CD4-positive, alpha-beta T cell treated with Interferon gamma for 1 hour (primary cell): ENCODE measurements around the gene MX2.

Source experiments
- DNase-seq: peaks from one replicate; pipeline ENCODE4 v3.0.0-alpha.2; 2020

The MX2 gene

DNA sequence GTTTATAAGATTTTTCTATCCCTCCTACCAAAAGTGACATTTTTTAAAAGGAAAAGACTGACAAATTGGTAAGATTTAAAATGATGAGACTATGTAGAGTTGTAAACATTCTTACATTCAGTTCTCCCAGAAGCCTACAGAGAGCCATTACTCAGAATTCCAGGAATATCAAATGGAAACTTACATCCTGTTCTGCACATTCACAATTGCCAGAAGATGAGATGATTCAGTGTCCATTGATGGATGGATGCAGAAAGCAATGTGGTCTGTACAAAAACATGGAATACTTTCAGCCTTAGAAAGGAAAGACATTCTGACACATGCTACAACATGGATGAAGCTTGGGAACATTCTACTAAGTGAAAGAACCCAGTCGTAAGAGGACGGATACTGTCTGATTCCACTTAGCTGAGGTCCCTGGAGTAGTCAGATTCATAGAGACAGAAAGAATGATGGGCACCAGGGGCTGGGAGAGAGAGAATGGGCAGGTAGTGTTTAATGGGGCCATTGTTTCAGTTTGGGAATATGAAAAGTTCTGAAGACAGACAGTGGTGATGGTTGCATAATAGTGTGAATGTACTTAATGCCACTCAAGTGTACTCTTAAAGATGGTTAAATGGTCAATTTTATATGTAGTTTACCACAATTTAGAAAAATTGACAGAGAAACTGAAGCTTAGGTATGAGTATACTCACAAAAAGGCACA is 80.8 kb downstream of the MX2 start:
- no peak for DNase-seq

DNA sequence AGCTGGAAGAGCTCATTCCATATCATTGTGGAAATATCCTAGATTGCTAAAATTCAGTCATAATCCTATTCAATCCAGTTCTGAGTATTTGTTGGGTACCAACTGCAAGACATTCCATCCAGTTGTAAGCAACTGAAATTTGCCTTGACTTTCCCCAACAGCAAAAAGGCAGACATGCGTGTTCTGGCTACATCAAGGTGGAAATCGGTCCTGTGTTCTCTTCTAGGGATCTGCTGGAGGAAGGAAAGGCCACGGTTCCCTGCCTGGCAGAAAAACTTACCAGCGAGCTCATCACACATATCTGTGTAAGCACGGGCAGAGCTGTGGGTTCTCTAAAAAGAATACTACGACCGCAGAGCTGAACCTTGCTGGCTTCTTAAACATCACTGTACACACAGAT is 81.7 kb downstream of the MX2 start:
- no peak for DNase-seq

DNA sequence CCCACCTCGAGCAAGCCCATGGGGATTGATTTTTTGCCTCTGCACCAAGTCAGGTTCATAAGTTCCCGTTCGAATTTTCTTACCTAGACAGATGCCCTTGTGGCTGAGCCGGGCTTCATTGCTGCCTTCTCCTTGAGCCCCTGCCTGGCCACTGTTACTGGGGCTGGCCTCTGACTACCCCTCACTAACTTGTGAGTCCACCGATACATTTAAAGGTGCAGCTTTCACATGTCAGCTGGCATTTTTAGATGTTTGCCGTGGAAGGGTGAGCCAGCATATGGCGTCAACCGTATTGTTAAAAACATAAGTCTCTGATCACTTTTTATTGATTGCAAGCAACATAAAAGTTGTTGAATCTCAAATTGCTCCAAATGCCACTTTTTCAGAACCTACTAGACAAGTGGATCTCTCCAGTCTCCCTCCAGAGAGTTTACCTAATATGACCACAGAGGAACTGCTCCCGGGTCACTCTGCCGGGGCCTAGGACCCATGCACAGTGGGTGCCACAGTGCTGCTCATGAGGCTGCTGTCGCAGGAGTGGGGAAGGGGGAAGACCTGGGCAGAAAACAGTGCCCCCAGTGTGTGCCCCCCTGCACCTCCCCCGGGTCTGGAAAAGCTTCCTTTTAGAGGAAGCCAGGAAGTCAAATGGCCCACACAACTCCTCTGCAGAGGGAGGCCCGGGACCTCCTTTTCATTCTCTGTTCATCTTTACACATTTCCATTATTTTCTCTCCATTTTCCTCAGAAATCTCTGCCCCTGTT is 83.1 kb downstream of the MX2 start:
- no peak for DNase-seq

DNA sequence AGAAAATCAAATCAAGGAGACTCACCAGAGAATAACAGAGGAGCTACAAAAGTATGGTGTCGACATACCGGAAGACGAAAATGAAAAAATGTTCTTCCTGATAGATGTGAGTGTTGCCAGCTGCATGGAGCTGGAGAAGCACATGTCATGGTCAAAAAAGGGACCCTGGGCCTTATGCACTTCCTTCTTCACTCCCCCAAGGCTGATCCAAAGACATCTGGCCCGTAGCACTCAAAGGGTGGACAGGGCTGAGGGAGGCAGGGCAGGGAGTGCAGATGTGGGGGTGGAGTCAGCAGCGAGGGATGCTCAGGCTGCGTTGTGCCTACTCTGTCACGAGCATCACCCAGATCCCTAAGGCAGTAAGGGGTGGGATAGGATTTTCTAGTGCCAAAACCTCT is 83.6 kb downstream of the MX2 start:
- no peak for DNase-seq

DNA sequence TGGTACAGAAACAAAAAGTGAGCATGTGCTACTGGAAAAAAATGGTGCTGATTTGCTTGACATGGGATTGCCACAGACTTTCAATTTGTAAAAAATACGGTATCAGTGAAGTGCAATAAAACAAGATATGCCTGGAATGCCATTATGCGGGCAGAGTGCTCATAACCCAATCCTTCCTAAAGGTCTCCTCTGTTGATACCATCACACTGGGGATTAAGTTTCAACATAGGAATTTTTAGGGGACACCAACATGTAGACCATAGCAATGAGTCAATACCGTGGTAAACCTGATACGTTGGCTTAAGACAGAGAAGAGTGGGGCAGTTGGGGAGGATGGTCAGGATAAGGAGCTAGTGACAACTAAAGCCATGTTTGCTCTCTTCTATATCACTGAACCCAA is 84.8 kb downstream of the MX2 start:
- DNase-seq, result no peak

DNA sequence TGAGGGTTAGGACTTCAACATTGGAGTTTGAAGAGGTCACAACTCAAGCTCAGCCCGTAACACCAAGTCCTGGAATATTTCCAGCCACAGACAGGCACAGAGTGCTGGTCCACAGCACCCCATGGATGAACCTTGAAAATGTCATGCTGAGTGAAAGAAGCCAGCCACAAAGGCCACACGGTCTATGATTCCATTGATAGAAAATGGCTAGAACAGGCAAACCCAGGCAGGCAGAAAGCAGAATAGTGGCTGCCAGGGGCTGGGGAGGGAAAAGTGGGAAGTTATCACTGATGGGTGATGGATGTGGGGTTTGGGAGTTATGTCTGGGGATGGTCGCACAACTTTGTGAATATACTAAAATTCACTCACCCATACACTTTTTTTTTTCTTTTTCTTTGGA is 85.5 kb downstream of the MX2 start:
- DNase-seq, result no peak

DNA sequence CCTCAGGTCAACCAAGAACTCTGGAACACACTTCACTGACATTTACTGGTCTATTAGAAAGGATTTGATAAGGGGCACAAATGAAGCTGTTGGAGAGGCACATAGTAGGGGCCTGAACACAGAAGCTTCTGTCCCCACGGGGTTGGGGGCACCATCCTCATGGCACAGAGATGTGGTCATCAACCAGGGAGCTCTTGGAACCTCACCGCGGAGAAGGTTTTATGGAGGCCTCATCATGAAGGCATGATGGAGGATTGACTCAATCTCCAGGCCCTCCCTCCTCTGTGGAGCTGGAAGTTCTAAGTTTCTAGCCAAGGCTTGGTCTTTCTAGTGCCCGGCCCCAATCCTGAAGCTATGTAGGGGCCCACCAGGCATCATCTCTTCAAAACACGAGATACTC is 87.8 kb downstream of the MX2 start:
- no peak for DNase-seq

DNA sequence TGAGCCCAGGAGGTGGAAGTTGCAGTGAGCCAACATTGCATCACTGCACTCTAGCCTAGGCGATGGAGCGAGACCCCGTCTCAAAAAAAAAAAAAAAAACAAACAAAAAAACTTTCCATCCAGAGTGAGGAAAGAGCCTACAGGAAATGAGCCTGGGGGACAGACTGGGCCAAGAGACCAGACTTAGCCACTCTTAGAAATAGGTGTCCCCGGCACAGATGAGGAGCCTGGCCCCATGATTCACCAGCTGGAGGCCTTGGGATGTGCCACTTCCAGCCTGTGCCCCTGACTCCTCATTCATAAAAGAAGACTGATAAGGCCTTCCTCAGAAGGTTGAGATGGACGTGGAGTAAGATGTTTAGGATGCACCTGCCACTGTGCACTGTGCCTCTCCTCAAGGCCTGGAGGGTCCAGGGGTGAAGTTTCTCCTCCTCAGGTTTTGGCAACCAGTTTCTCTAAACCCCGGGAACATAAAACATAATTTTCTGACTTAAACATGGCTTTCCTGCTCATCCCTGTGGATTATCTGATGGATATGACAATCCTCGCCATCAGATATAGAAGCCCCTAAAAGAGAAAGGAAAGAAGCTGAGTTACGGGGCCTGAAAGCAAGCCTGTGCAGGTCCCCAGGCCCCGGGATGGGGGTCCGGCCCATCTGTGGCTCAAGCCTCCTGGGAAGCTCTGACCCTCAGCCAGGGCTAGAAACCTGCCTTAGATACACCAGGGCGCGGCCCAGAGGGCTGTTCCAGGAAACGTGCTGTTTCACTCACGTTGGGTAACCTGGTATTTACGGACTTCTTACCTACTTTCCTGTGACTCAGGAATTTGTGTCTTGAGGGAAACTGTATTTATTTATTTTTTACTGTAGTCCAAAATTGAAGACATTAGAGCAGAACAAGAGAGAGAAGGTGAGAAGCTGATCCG is 90.2 kb downstream of the MX2 start:
- DNase-seq, result no peak

DNA sequence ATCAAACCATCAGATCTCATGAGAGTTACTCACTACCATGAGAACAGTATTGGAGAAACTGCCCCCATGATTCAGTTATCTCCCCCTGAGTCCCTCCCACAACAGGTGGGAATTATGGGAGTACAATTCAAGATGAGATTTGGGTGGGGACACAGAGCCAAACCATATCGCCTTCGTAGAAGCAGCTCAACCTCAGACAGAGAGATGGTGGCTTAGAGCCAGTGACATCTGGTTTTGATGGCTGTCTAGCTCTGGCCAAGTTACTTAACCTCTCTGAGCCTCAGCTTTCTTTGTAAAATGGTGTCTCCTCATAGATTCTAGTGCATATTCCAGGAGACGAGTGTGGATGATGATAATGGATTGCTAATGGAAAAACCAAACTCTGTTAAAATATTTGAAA is 91.4 kb downstream of the MX2 start:
- no peak for DNase-seq

DNA sequence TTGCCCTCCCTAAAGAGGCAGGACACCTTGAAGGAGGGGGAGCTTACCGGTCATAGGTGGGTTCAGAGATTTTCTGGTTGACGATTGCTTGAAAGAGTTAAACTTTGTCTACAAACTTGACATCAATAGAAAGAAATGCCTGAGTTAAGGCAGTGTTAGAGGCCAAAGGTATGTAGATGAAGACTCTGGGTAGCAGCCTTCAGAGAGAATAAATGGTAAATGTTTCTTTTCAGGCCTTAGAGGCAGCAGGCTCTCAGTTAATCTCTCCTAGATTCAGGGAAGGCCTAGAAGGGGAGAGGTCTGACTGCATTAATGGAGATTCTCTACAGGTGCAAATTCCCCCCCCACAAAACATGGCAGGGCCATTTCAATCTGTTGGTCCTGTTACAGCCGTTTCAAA is 91.9 kb downstream of the MX2 start:
- DNase-seq, result no peak

DNA sequence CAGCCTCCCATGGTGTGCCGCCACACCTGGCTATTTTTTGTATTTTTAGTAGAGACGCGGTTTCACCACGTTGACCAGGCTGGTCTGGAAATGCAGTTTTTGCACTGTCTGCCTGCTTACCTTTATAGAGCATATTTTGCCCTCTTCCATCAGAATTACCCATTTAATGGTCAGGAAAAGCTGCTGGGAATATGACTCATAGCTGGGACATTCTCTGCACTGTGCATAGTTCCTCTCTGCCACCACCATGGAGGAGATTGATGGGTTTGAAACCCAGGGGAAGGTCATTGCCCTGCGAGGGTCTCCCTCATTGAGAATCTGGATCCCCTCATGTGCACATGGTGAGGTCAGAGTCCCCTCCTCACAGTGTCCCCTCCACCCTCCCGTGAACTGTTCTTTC is 96.3 kb downstream of the MX2 start:
- DNase-seq, result no peak

DNA sequence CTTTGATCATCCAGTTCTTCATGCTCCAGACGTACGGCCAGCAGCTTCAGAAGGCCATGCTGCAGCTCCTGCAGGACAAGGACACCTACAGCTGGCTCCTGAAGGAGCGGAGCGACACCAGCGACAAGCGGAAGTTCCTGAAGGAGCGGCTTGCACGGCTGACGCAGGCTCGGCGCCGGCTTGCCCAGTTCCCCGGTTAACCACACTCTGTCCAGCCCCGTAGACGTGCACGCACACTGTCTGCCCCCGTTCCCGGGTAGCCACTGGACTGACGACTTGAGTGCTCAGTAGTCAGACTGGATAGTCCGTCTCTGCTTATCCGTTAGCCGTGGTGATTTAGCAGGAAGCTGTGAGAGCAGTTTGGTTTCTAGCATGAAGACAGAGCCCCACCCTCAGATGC is 96.7 kb downstream of the MX2 start:
- no peak for DNase-seq
